ENCODE results near the gene ARRDC1. TPM values are rescaled to one million over a fixed set of nuclear protein-coding genes. Genes with fewer than 3 reads are reported as not detected.
"Not testable (repeated sequence)": the region's sequence is repeated elsewhere in the genome, so short reads cannot be mapped to it uniquely, and the experiment has no call there.

Gene ARRDC1
- total RNA-seq, 1 donor from 2014 or later = 49.7 TPM

DNA sequence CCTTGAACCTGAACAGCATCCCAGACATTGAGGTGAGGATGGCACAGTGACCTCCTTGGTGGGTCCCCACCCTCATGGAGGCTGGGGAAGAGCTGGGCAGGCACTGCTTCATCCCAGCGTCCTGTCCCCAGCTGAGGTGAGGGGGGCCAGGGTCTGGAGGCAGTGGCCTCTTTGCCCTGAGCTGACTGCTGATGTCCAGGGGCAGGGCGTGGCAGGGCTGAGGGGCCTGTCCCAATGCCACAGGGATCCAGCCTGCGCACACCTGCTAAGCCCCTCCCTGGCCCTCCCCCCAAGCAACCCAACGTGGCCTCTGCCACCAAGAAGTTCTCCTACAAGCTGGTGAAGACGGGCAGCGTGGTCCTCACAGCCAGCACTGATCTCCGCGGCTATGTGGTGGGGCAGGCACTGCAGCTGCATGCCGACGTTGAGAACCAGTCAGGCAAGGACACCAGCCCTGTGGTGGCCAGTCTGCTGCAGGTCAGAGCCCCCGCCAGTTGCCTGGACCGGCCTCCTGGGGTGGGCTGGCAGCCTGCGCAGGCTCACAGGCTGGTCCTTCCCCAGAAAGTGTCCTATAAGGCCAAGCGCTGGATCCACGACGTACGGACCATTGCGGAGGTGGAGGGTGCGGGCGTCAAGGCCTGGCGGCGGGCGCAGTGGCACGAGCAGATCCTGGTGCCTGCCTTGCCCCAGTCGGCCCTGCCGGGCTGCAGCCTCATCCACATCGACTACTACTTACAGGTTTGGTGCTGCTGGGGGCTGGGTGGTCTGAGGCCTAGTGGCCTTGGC is 8.4 kb downstream of the ARRDC1 start:
- ATAC-seq = no peak

- ATAC-seq = no peak
Observed at GRCh38 chr9:137614631-137615386, 9.3 kb downstream of the ARRDC1 start.

- ATAC-seq = no peak
Observed at GRCh38 chr9:137615387-137615871, 9.9 kb downstream of the ARRDC1 start.

DNA sequence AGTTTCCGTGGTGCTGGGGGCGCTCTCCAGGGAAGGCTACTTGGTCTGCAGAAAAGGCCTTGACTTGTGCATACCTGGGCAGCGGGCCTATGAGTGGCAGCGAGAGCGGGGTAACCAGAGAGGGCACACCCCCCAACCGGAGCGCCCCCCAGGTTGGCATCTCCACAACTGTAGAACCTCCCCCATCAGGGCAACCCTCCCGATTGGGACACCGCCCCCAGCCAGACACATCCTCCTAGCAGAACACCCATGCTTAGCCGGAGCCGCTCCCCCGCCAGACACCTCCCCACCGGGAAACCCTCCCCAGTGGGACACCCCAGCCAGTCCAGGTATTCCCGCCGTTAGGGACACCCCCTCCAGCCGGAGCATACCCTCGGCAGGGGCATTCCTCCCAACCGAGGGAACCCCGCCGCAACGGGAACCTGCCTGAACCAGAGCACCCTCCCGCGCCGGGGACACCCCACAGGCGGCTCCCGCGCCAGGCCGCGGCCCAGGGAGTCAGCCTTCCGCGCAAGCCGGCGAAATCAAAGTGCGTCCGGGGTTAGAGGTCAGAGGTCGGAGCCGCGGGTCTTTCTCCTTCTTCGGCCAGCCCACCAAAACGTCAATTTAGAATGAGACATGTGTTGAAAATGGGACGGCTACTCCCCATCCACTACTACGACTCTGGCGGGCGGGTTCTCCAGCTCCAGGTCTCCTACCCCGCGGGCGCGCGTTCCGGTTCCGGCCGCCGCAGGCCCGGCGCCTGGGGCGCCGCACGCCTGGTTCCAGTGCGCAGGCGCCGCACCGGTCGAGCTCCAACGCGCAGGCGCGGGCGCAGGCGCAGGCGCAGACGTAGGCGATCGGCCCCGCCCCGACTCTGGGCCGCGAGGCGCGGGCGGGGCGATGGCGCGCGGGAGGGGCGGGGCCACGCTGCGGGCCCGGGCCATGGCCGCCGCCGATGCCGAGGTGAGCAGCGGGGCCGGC is 12.9 kb downstream of the ARRDC1 start, which contains the start of gene EHMT1:
Gene EHMT1, plus strand, starts transcription at position 901 of the 963 bp plus-strand sequence. Its CDS starts 24 bp downstream, at position 925.
- peak; percentile 83 for ATAC-seq

DNA sequence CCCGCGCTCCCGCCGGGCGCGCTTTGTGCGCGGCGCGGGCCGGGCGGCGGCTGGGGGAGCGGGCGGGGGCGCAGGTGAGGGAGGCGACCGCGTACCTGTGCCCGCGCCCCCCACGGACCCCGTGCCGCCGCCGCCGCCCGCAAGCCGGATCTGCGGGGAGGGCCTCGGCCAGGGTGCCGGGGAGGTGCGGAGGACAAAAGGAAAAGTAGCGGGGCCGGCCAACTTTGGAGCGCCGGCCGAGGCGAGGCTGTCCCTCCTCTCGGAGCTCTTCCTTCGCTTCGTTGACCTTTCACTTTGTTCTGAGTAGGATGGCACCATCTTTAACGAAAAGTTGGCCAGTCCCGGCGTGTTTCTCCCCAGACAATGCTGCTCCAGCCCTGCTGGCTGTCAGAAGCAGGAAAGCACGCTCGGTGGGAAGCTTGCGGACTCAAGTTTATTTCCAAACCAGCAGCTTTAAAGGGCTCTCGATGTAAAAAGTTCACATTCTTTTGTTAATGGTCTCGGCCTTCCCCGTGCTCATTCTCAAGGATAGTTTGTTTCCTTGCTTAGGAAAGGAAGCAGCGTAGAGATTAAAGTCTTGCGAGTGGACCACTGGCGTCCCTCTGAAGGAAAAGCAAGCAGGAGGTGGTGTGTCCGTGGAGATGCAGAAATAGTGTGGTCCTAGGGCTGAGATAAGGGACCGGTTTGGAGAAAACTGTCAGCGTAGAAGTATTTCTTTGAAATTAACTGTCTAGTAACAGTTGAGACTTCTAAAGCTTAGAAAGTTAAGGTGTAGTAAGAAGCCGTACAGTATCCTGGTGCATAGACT is 14.0 kb downstream of the ARRDC1 start:
- ATAC-seq = peak; percentile 2

DNA sequence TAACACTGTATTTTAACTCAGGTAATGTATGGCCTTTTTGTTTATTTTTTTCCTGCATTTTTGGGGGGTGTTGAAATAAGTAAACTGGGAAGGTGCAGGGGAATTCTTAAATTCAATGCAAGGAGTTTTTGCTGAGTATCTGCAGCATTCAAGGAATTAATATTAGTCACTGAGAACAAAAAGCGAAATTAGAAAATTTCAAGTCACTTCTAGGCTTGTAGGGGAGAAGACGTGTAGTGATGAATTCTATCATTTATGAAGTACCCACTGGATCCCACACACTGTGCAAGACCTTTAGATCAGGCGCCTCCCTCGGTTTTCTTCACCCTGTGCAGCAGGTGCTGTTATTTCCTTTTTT is 14.5 kb downstream of the ARRDC1 start:
- ATAC-seq = no peak

DNA sequence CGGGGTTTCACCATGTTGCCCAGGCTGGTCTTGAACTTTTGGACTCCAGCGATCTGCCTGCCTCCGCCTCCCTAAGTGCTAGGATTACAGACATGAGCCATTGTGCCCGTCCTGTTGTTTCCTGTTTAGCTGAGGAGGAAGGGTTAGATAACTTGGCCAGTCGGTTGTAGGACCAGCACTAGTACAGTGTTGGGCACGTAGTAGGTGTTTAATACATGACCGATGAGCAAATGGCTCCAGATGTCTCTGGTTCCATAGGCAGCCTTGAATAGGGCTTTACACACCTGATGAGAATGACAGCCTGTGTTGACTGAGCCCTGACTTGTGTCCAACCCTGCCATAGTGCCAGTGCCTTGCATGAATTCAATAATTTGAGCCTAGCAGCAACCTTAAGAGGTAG is 15.1 kb downstream of the ARRDC1 start:
- no peak for ATAC-seq

- no peak for ATAC-seq
Observed at GRCh38 chr9:137621131-137621757, 15.8 kb downstream of the ARRDC1 start.

DNA sequence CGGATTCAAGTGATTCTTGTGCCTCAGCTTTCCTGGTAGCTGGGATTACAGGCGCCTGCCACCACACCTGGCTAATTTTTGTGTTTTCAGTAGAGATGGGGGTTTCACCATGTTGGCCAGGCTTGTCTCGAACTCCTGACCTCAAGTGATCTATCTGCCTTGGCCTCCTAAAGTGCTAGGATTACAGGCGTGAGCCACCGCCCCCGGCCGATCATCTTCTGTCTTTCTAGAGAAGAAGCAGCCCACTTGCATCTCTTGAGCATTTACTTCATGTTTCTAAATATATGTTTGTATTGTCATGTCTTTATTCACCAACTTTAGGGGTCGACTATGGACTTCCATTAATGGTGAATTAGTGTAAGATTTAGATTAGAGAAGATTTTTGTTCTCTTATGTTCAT is 16.7 kb downstream of the ARRDC1 start:
- ATAC-seq = not testable (repeated sequence)

- ATAC-seq = no peak
Observed at GRCh38 chr9:137626464-137626863, 21.0 kb downstream of the ARRDC1 start.

- ATAC-seq = not testable (repeated sequence)
Observed at GRCh38 chr9:137627406-137627805, 21.9 kb downstream of the ARRDC1 start.

DNA sequence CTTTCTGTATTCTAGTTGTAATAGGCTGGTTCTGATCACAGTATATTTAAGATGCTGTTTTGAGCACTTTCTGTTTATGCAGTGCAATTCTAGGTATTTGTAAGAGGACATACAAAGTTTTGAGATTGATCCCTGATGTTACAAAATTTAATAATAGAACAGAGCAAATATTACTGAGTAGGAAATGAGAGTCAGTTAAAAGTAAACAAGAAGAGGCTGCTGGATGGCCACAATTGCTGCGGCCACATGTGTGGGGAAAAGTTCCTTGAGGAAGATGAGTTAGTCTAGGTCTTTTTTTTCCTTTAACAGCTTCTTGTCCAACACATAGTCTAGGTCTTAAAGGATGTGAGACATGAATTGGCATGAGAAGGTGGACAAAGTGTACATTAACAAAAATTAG is 24.6 kb downstream of the ARRDC1 start:
- no peak for ATAC-seq

- ATAC-seq = no peak
Observed at GRCh38 chr9:137630679-137631078, 25.2 kb downstream of the ARRDC1 start.

GRCh38 chr9:137631345-137632229 is 26.1 kb downstream of the ARRDC1 start:
- peak; percentile 15 for ATAC-seq

DNA sequence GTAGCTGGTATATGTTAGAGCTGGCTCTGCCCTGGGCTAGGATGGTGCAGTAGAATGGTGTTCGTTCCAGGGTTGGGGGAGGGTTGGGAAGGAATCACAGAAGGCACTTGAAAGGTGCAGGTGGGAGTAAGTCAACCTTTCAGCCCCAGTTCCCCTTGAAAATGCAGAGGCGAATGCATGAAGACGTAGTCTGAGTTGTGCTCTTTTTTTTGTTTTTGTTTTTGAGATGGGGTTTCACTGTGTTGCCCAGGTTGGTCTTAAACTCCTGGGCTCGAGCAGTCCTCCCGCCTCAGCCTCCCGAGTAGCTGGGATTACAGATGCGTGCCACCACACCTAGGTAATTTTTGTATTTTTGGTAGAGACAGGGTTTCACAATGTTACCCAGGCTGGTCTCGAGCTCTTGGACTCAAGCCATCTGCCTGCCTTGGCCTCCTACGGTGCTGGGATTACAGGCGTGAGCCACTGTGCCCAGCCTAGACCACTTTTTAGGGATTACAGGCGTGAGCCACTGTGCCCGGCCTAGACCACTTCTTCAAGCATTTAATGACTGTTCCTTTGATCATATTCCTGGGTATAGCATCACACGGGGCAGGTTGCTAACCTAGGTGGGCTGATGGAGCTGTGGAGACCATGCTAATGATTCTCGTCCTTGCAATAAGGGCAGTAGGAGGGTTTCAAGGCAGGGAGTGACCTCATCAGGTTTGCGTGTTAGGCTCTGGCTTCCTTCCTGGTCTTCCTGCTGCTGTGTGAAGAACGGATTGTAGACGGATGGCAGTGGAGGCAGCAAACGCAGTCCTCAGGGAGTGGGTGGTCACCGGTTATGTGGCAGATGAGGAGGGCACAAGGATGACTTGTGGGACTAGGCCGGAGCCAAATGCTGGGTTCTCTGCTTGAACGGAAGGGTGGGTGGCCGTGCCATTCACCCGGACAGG is 27.0 kb downstream of the ARRDC1 start:
- peak; percentile 10 for ATAC-seq

DNA sequence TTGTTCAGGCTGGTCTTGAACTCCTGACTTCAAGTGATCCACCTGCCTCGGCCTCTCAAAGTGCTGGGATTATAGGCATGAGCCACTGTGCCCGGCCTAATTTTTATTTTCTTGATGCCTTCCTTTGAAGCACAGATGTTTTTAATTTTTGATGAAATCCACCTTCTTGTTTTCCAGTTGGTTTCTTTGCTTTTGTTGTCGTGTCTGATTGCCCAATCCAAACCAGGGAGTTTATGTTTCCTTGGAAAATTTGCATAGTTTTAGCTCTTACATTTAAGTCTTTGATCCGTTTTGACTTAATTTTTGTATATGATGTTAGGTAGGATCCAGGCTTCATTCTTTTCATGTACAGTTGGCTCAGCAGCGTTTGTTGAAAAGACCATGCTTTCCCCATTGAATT is 28.5 kb downstream of the ARRDC1 start:
- no peak for ATAC-seq

- no peak for ATAC-seq
Observed at GRCh38 chr9:137638680-137639079, 33.2 kb downstream of the ARRDC1 start.

DNA sequence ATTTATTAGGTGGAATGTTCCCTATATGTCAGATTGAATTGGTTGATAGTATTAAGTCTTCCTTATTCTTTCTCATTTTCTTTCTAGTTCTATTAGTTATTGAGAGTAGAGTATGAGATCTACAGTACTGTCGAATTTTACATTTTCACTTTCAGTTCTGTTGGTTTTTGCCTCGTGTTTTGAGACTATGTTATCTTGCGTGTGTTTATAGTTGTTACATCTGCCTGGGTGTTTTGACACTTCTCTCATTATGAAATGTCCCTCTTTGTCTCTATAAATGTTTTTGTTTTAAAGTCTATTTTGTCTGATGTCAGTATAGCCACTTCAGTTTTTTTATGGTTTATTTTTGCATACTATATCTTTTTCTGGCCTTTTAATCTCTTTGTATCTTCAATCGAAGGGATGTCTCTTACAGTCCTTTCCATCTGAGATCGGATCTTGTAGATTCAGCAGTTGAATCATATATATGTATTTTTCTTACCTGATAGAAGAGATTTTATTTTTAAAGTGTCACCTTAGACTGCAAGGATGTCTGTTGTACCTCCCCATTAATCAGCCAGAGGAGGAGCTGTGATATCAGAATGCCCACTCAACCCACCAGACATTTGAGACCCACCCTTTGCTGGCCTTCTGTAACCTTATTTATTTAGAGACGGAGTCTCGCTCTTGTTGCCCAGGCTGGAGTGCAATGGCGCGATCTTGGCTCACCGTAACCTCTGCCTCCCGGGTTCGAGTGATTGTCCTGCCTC is 34.0 kb downstream of the ARRDC1 start:
- ATAC-seq = no peak

All from esophagus mucosa (tissue), 1 donor.